Adrenal gland (tissue), 12 donors: ENCODE measurements around the gene KLF11. TPM values are rescaled to one million over a fixed set of nuclear protein-coding genes. Genes with fewer than 3 reads are reported as not detected.

Experiments used
- DNase-seq, 7 donors: peaks; one replicate each; pipeline ENCODE4 v3.0.0-alpha.2; 2019 to 2020
- H3K27ac ChIP-seq, 5 donors: fragments of 200-600 bp; sonication (generic) in 4 of 5; 1 replicate in 3 of 5; 2 replicates in 2 of 5; pipeline versions ENCODE4 v1.5.1 to v1.8.0; 2016 to 2020; ENCODE audit warnings: mild to moderate bottlenecking in 1 of 5
- H3K27me3 ChIP-seq: fragments of 200-600 bp; 2 replicates; pipeline ENCODE4 v1.8.0; 2021
- H3K36me3 ChIP-seq, 2 donors: fragments of 200-600 bp; replicated peaks in 1 of 2; 1 replicate in 1 of 2; 2 replicates in 1 of 2; pipeline versions ENCODE4 v1.5.1 to v1.8.0; 2018 to 2022
- H3K4me1 ChIP-seq, 2 donors: fragments of 200-600 bp; replicated peaks in 1 of 2; 1 replicate in 1 of 2; 2 replicates in 1 of 2; pipeline versions ENCODE4 v1.5.1 to v1.8.0; 2018 to 2021
- H3K4me3 ChIP-seq, 4 donors: fragments of 200-600 bp; sonication (generic) in 3 of 4; one replicate each; pipeline ENCODE4 v1.5.1; 2016 to 2018
- H3K9me3 ChIP-seq, 3 donors: fragments of 200-600 bp; sonication (generic) in 1 of 3; replicated peaks in 1 of 3; 1 replicate in 2 of 3; 2 replicates in 1 of 3; pipeline versions ENCODE4 v1.5.1 to v1.8.0; 2016 to 2021
- CTCF ChIP-seq, 6 experiments: fragments of 450-650 bp in 4 of 6; fragments of 200-600 bp in 2 of 6; sonication (generic) in 1 of 6; IDR thresholded peaks; 1 replicate in 5 of 6; 2 replicates in 1 of 6; pipeline versions ENCODE4 v1.5.1 to v1.8.0; 2016 to 2021; ENCODE audit warnings: antibody characterized with exemption in 6 of 6, mild to moderate bottlenecking in 2 of 6, moderate library complexity in 1 of 6
- POLR2A ChIP-seq, 2 donors: fragments of 450-650 bp; IDR thresholded peaks; one replicate each; pipeline ENCODE4 v1.6.1; 2017; ENCODE audit warnings: antibody characterized with exemption in 2 of 2, mild to moderate bottlenecking in 2 of 2, moderate library complexity in 1 of 2
- WGBS, 4 donors: extraction: QIAGEN DNeasy Blood & Tissue Kit in 2 of 4; methylation state at CpG; one replicate each; pipeline versions ENCODE4 v1.1.5 to v1.1.7; 2013 to 2017; 5-methylcytosine and 5-hydroxymethylcytosine counted together
- intact Hi-C, 2 donors: fragments of 100-400 bp; cut with DNase I; formaldehyde crosslinking; loops; one replicate each; pipeline versions ENCODE4 v1.14.1 to v1.15.0; 2022 to 2023
- polyA plus RNA-seq, 3 donors: library from polyadenylated mRNA; stranded (reverse); fragments of 200-250 nt in 2 of 3; fragments of 350-450 nt in 1 of 3; fragmentation: Illumina TruSeq in 1 of 3; extraction: RNeasy Lipid Tissue Mini Kit (QIAGEN cat#74804) in 1 of 3; gene quantifications; one replicate each; pipeline ENCODE4 v1.2.3, GENCODE V29; 2013 to 2014
- total RNA-seq, 9 donors: library from RNA; depleted of rRNA in 4 of 9; stranded (reverse); fragments of >200 nt in 4 of 9; fragments of 120-200 nt in 1 of 9; fragmentation: NEBNext Ultra II Directional in 1 of 9; extraction: Animal tissue kit (Norgen Biotek cat#: 25700) in 1 of 9; gene quantifications; one replicate each; pipeline versions ENCODE4 v1.1.0 to v1.2.4, GENCODE V29; 2013 to 2023
- donor health status: healthy with polysubstance abuse.
- donor health status: Bipolar disorder and iron deficiency.
- donor health status: DM: yes; HTN: yes; CAD: no.
- donor health status: DM: no; HTN: no; CAD: no.
- donor health status: DM: no; HTN: no; CAD: no.
- donor health status: DM: yes; HTN: yes; CAD: no.

KLF11 gene
- total and polyA plus RNA-seq, 12 donors: 6.8 to 75.7 (median 26.1) TPM

GRCh38 chr2:10083692-10084211 lies 40.4 kb downstream of the KLF11 start:
- Histone ChIP-seq H3K4me1 (peaks cover 0 to 12% of the 10 kb centered on the region in 2 donors), H3K4me3 (no peak overlapping the region), H3K36me3 (no peaks in the 10 kb centered on the region), H3K9me3 (no peaks in the 10 kb centered on the region), H3K27ac (no peak overlapping the region), H3K27me3 (peaks cover 44% of the 10 kb centered on the region)
- TF ChIP-seq CTCF (IDR thresholded peaks at IDR 0.05): no peak
- TF ChIP-seq POLR2A (IDR thresholded peaks at IDR 0.05): no peak
- DNase-seq: no peak
- intact Hi-C loops: no loop called here
- WGBS, 4 donors: 68 to 74% (median 70%) methylated on average over 13 of the region's 13 CpGs

GRCh38 chr2:10084223-10084865 lies 41.0 kb downstream of the KLF11 start:
- no peak for DNase-seq
- peaks cover 39% of the 10 kb centered on the region for H3K27me3 ChIP-seq
- no peak overlapping the region for H3K27ac ChIP-seq
- intact Hi-C loops: no loop called here
- no peak for TF ChIP-seq CTCF (IDR thresholded peaks at IDR 0.05)
- TF ChIP-seq POLR2A (IDR thresholded peaks at IDR 0.05): no peak
- peaks cover 0 to 6% of the 10 kb centered on the region in 2 donors for H3K4me1 ChIP-seq
- no peaks in the 10 kb centered on the region for H3K9me3 ChIP-seq
- H3K36me3 ChIP-seq: no peaks in the 10 kb centered on the region
- H3K4me3 ChIP-seq: no peak overlapping the region
- WGBS, 4 donors: 48 to 69% (median 67%) methylated on average over 12 of the region's 12 CpGs

- Histone ChIP-seq H3K4me3 (no peak overlapping the region), H3K9me3 (no peaks in the 10 kb centered on the region), H3K27ac (no peak overlapping the region), H3K36me3 (no peaks in the 10 kb centered on the region), H3K27me3 (peaks cover 37% of the 10 kb centered on the region), H3K4me1 (peaks cover 0 to 6% of the 10 kb centered on the region in 2 donors)
- TF ChIP-seq POLR2A (IDR thresholded peaks at IDR 0.05) (no peak), CTCF (IDR thresholded peaks at IDR 0.05) (no peak)
- 59 to 68% (median 64%) methylated on average over 4 to 6 of the region's 6 CpGs for WGBS, 4 donors
- DNase-seq: no peak
- intact Hi-C loops: no loop called here
Measured at GRCh38 chr2:10085043-10085667, 41.8 kb downstream of the KLF11 start.

- WGBS, 4 donors: 83 to 93% (median 89%) methylated on average over 11 of the region's 11 CpGs
- H3K27ac ChIP-seq: no peak overlapping the region
- intact Hi-C loops: no loop called here
- peaks cover 32% of the 10 kb centered on the region for H3K27me3 ChIP-seq
- H3K9me3 ChIP-seq: no peaks in the 10 kb centered on the region
- H3K4me3 ChIP-seq: no peak overlapping the region
- no peak for TF ChIP-seq CTCF (IDR thresholded peaks at IDR 0.05)
- no peak for TF ChIP-seq POLR2A (IDR thresholded peaks at IDR 0.05)
- DNase-seq: no peak
- no peaks in the 10 kb centered on the region for H3K36me3 ChIP-seq
- H3K4me1 ChIP-seq: peaks cover 0 to under 1% of the 10 kb centered on the region in 2 donors
Measured at GRCh38 chr2:10085668-10086059, 42.3 kb downstream of the KLF11 start.
